GM18498 (cell line): ENCODE measurements around the gene CDCA8.
A peak's percentile ranks its signal among the peaks of the same experiment; 100 is the strongest.

Source experiments
- ATAC-seq: cut with Tn5 transposase; IDR thresholded peaks from one replicate; pipeline ENCODE4 v1.9.1; 2021; ENCODE audit warnings: mild to moderate bottlenecking, moderate library complexity; ENCODE audit not compliant: unreplicated experiment

Gene CDCA8

DNA sequence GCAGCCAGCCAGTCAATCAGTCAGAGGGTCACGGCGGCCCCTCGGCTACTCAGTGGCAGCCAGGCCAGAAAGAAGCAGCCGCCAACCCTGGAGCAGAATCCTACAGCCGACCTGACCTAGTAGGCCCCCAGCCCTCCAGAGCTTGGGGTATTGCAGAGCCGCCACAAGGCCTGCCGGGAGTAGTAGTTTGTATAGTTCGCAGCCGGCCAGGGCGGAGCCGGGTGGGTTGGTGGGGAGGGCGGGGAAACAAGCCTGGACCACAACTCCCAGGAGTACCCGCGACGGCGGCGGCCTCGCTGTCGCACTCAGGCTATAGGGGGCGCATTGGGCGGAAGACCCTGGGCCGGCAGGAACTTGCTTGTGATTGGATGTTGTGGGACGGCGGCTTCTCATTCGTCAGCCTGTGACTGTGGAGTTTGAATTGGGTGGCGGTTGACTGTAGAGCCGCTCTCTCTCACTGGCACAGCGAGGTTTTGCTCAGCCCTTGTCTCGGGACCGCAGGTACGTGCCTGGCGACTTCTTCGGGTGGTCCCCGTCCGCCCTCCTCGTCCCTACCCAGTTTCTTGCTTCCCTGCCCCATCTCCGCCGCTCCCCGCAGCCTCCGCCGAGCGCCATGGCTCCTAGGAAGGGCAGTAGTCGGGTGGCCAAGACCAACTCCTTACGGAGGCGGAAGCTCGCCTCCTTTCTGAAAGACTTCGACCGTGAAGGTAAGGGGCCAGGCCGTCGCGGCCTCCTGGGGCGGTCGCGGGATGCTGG lies at the start of gene CDCA8:
Gene CDCA8, plus strand, starts transcription at position 439 of the 756 bp plus-strand sequence. Its CDS starts 175 bp downstream, at position 614.
- ATAC-seq, result peak; percentile 75

DNA sequence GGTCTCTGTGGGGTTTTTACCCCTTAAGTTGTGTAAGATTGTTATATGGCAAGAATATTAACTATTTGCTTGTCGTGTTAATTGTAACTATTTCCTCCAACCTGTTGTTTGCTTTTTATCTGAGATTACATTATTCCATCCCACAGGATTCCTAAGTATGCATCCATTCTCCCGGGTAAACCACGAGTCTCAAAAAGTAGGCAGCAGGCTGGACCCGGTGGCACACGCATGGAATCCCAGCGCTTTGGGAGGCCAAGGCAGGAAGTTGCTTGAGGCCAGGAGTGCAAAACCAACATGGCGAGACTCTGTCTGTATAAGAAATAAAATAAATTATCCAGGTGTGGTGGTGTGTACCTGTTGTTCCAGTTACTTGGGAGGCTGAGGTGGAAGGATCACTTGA lies 45.0 kb upstream of the CDCA8 start:
- no peak for ATAC-seq

DNA sequence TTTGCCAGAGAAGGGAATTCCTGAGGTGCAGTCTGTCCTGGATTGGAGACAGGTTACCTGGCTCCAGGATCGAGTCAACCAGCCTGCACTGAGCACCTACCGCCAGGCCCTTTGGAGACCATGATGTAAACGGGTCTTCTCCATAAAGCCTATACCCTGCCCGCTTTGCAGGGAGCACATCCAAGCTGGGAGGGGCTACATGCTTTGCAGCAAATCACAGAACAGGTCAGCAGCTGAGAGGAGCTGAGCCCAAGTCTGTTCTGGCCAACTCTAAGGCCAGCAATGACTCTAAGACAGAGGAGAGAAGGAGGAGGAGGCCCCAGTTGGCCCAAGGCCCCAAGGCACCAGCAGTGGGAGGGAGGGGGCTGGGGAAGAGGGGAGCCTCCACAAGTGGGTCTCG lies 42.1 kb upstream of the CDCA8 start:
- no peak for ATAC-seq

DNA sequence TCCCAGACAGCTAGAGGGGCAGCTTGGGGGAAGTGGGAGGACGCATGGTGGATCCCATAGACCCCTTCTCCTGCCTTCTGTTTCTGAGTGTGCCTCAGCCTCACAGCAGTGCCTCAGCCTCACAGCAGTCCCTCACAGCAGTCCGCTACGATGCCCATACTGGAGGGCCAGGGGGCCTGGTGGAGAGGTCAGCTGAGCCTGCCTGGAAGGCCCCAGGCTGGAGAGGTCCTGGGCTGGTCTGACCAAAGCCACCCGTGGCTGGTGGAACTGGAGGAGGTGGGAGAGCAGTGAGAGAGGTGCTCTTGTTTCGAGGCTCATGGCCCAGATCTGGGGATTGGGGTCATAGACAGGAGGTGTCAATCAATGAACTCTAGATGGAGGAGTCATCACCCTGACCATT lies 41.6 kb upstream of the CDCA8 start:
- no peak for ATAC-seq

DNA sequence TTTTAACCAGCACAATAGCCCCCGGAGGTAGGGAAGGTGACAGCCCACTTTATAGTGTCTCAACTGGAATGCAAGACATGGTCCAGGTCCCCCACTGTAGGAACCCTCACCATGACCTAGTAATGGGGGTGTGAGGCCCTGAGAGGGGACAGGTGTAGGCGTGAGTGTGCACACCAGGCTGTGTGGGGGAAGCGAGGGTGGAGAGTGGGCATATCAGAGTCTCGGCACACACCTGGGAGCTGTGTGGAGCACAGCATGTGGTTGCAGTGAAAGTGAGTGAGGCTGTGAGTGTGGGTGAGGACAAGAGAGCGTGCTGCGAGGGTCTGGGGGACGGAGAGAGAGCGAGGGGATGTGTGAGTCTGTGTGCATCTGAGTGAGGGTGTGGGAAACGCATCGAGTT lies 40.5 kb upstream of the CDCA8 start:
- ATAC-seq, result no peak

DNA sequence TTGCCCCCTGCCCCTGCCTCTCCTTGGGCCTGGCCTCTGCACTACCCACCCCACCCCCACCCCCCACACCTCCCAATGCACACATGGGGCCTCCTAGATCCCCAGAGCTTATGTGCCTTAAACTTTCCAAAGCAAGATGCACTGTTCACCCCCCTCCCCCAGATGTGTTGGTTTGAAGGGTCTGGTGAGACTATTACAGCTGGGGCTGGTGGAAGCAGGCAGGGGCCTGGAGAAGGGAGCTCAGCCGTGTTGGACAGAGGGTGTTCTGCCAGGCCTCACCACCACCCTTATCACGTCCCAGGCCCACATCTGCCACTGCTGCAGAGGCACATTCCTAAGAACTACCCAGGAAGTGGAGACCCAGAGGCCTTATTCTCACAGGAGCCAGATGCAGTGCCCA lies 39.3 kb upstream of the CDCA8 start:
- ATAC-seq, result no peak

DNA sequence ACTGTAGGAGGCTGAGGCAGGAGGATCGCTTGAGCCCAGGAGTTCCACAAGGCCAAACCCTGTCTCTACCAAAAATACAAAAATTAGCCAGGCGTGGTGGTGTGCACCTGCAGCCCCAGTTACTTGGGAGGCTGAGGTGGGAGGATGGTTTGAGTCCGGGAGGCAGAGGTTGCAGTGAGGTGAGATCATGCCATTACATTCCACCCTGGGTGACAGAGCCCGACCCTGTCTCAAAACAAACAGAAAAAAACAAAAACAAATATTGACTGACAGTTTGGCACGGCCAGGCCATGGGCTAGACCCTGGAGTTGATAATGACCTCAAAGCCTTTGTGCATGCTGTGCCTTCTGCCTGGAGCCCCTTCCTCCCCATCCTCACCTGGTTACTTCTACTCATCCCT lies 38.4 kb upstream of the CDCA8 start:
- no peak for ATAC-seq

DNA sequence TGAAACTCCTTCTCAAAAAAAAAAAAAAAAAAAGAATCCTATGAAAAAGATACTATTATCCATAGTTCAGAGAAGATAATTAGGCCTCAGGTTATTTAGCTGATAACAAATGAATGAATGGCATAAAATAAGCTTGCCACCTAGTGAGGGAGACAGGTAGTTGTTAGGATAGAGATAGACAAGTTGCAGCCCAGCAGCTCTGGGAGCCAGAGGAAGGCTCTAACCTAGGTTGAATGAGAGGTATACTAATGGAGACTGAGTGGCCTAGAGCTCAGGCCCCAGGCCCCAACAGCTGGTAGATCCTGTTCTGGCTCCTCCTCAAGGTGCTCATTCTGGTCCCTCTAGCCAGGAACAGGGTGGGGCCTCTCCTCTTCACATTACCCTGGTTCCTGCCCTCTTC lies 37.0 kb upstream of the CDCA8 start:
- no peak for ATAC-seq

DNA sequence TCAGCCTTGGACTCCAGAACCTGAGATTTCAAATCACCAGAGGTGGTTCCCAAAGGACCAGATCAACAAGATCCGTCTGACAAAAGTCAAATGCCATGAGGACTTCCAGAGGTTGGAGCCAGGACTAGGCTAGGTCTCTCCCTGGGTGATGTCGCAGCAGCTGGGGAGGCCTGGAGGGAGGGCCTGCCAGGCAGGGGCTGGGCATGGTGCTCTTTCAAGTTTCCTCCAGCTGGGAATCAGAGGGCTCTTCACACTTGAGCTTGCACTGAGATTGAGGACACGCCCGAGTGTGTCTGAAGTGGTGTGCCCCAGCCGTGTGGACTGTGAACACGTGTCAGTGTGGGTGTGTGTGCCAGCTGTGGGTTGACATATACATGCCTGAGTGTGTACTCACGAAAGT lies 36.3 kb upstream of the CDCA8 start:
- ATAC-seq, result no peak

DNA sequence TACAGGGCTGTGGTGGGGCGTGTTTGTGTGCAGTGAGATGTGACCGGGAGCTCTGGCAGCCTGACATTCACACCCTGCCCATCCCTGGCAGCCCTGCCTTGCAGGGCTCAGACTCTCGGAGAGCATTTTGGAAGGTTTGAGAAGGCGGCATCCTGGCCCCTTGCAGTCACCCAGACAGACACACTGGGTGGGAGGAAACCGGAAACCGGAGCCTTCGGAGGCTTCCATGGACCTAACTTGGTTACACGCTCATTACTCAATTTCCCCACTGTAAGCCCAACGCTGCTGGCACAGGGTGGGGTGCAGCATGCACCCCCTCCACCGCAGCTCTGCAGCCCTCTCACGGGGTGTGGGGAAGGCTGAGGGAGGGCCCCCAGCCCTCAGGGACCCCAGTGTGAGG lies 35.4 kb upstream of the CDCA8 start:
- no peak for ATAC-seq

DNA sequence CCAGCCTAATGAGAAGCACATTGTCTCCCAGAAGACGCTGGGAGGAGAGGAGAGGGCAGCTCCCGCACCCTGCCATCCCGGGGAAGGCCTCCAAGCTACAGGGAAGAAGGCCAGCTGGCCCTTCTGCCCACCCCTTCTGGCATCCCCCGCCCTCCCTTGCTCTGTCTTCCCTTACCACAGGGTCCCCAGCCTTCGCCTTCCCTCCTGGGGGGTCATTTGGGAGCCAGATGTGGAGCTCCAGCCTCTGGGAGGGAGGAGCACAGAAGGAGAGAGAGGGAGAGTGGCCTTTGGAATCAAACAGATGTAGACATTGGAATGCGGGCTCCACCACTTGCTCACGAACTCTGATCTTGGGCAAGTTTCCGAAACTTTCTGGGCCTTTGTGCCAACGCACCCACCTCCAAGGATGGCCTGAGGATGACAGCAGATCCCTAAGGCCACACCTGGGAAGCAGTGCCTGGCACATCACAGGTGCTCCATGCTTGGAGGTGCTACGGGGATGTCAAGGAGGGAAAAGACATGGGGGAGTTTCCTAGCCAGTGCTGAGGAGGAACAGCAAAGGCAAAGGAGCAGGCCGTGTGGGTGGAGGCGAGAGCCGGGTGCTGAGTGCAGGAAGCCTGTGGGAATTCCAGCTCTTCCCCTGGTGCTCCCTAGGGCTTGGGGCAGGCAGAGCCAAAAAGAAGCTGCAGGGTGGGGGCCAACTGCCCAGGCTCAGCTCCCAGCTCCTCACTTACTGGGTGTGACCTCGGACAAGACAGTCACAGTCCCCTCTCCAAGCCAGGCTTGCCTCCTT lies 34.5 kb upstream of the CDCA8 start:
- ATAC-seq, result no peak

DNA sequence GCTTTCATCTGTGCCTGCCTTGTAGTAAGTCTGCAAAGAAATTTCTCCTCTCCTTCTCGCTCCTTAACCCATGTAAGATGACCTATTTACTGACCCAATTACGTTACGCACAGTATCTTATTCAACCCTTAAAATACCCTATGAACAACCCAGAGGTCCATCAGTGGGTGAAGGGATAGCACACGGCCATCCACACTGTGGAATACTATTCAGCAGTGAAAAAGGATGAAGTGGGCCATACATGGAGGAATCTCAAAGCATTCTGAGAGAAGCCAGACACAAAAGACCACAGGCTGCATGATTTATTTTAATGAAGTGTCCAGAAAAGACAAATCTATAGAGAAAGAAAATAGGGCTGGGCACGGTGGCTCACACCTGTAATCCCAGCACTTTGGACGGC lies 33.8 kb upstream of the CDCA8 start:
- no peak for ATAC-seq

DNA sequence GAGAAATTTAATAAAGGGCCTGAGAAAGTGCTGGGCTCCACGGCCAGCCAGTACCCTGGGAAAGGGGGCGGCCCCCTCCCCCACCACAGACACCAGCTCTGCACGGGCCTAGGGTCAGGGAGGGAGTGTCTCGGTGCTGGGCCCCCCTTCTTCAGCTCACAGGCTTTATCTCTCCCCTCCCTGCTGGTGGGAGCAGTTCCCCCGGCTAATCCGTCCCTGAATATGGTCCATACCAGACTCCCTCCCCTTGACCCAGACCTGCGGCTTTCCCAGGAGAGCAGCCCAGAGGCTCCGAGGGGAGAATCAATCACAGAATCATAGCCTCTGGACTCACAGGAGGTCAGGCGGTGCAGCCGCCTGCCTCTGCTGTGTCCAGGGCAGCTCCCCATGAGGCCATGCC lies 31.7 kb upstream of the CDCA8 start:
- no peak for ATAC-seq

DNA sequence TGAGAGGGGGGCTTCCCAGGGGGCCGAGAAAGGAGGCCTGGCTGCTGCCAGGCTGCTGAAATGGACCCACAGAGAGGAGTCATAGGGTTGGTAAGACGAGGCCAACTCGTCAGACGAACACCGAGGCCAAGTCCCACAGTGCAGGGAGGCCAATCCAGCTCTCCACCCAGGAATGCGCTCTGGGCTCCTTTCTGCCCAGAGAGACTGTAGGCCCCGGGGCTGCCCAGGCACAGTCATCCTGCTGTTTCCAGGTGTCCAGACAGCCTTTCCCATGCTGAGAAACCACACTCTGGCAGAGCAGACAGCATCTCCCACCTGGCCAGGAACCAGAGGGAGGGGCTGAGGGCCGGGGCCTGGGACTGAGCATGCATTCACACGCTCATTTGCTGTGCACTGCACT lies 30.9 kb upstream of the CDCA8 start:
- ATAC-seq, result no peak

DNA sequence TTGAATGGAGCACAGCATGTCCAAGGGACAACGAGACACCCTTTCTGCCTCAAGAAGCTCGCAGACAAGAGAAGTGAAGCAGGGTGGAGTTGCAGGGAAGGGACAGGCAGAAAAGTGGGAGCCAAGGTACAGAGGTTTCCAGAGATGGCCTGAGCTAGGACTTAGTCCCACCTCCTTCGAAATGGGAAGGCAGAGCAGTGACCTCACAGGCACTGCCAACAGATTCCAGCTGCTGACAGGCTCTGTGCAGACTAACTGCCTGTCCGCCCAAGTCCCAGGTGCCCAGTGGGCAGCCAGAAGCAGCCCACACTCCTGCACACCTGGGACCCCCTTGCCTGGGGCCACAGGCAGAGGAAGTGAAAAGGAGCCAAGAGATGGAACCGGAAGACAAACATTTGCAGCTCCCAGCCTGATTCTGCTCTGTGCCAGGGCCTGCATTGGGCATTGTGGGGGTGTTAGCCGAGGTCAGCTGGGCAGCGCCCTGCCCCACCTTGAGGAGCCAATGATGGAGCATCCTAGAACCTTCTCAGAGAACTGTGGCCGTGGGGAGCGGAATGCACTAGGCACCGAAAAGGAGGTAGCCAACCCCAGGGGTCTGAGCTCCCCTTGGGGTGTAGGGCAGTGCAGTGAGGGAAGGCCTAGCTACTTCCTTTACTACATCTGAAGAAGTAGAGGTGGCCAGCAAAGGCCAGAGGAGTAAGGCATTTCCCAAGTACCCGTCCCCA lies 30.1 kb upstream of the CDCA8 start:
- no peak for ATAC-seq

DNA sequence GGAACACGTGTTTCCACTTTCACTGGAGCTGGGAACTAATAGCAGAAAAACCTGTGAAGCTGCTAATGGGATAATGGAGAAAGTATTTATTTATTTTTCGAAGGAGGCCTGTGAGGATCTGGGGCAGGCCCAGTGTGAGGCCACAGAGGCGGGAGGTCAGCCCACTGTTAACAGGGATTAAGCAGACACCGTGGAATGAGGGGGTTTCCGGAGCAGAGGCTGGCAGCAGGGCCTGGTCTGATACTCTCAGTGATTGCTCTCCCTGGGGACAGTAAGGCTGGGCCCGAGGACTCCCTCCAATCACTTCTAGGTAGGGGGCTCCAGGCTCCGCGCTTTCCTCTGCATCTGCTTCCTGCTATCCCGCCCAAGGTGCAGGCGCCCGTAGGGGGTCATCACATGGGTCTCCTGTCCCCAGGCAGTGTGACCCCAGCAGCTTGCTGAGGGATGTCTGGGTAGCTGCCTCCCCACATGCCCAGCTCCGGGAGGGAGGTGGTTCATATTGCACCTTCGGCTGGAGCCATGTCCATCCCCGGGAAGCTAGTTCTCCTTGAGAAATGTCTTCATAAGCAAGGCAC lies 28.8 kb upstream of the CDCA8 start:
- ATAC-seq, result no peak

DNA sequence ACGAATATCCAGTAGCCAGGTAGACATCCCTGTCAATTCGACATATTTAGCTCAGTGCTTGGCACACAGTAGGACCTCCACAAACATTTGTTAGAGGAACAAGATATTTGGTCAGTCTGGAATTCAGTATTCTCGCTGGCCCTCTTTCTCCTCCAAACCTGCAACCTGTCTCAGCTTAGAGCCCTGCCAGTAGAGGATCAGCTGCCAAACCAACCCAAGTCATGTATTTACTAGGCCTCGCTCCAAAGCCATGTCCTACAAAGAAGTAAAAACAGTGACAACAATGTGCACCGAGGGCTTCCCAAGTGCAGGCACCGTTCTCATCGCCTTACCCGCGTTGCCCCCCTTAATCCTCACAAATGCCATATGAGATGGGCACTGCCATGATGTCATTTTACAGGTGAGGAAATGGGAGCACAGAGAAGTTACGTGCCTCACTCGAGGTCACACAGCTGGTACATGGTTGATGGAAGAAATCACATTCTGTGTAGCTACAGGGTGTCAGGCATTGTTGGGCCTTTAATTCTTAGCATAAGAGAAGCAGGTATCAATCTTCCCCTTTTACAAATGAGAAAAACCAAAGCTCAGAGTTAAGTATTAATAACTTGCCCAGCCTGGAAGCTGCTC lies 26.0 kb upstream of the CDCA8 start:
- ATAC-seq, result no peak

DNA sequence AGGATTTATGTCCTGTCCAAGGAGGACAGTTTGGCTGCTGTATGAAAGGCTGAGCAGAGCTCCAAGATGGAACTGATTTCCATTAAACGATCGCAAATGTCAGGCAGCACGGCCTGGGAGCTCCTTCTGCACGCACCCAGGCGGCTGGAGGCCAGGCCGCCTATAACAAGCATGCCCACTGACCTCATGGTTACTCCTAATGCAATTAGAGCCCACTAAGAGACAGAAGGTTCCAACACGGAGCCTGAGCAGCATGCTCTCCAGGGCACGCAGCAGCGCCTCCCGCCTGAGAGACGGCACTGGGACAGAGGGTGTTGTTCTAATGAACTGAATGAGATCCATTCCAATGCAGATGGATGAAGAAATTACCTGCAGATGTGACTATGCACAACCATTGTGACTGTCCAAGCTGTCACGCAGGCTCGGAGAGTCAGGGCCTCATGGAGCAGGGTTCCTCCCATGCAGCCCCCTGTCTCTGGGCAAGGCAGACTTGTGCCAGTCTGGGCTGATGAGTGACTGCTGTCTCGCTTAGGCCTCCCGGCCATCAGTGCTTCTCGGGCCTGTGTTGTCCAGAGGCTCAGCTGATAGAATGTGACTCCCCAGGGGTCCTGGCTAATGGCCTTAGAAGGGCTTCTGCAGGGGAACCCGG lies 25.2 kb upstream of the CDCA8 start:
- ATAC-seq, result no peak

DNA sequence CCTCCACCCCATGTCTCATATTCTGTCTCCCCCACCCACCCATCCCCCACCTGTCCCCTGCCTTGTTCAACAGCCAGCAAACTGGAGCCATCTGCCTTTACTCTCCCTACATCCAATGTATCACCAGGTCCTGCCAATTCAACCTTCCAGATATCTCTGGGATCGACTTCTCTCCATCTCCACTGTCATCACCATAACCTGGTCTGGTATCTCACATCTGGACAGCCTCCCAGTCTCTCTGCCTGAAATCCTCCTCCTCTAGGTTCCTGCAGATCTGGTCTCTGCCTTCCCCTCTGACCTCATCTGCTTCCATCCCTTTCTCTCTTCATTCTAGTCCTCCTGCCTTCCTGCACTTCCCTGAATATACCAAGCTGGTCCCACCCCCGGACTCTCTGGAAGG lies 22.2 kb upstream of the CDCA8 start:
- ATAC-seq, result no peak

DNA sequence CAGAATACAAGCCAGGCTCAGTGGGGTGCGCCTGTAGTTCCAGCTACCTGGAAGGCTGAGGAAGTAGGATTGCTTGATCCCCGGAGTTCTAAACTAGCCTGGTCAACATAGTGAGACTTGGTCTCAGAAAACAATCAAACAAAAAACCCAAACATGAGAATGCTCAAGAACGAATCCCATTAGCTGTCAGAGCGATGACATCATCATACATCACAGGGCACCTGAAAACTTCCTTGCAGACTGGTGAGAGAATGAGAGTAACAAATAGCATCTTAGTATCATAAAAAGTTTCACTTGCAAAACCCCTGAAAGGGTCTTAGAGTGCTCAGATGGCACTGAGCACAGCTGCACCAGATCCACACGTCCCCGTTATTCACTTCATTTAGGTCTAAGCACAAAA lies 21.1 kb upstream of the CDCA8 start:
- no peak for ATAC-seq
